D341Med (cell line): ENCODE data around the gene MYADML2.

Experiments used
- DNase-seq: peaks from one replicate; pipeline ENCODE4 v3.0.0; 2012; ENCODE audit warnings: low spot score

The MYADML2 gene

GRCh38 chr17:81978524-81979298 is 31.7 kb upstream of the MYADML2 start:
- no peak for DNase-seq

- peak; percentile 100 for DNase-seq
These were observed 30.3 kb upstream of the MYADML2 start, which contains the start of gene ASPSCR1 for GRCh38 chr17:81977211-81977808. ASPSCR1 (plus strand) TSS chr17:81977629; CDS start chr17:81977647, 18 bp downstream.

- DNase-seq: no peak
These were observed 29.5 kb upstream of the MYADML2 start for GRCh38 chr17:81976332-81977210.

- no peak for DNase-seq
These were observed 26.4 kb upstream of the MYADML2 start for GRCh38 chr17:81973432-81973831.

GRCh38 chr17:81968850-81969812 is 22.1 kb upstream of the MYADML2 start:
- DNase-seq: no peak

GRCh38 chr17:81968396-81968745 is 21.3 kb upstream of the MYADML2 start:
- DNase-seq: no peak

- peak; percentile 70 for DNase-seq
These were observed 20.7 kb upstream of the MYADML2 start for GRCh38 chr17:81967533-81968395.

- no peak for DNase-seq
These were observed 20.2 kb upstream of the MYADML2 start for GRCh38 chr17:81967244-81967532.

GRCh38 chr17:81966343-81967243 is 19.6 kb upstream of the MYADML2 start:
- DNase-seq: no peak

- DNase-seq: no peak
These were observed 17.2 kb upstream of the MYADML2 start for GRCh38 chr17:81964081-81964849.

GRCh38 chr17:81962499-81963441 is 15.7 kb upstream of the MYADML2 start:
- no peak for DNase-seq

GRCh38 chr17:81961521-81962498 is 14.8 kb upstream of the MYADML2 start:
- no peak for DNase-seq

- DNase-seq: peak; percentile 90
These were observed 14.1 kb upstream of the MYADML2 start, which contains the start of gene NOTUM for GRCh38 chr17:81961087-81961511. NOTUM (minus strand) TSS chr17:81961187; CDS start chr17:81960909, 278 bp downstream.

GRCh38 chr17:81960130-81960958 is 13.3 kb upstream of the MYADML2 start:
- DNase-seq: peak; percentile 64

GRCh38 chr17:81959362-81960129 is 12.5 kb upstream of the MYADML2 start:
- peak; percentile 97 for DNase-seq
